K562 (cell line): ENCODE measurements around the gene CYP21A2. TPM values are rescaled to one million over a fixed set of nuclear protein-coding genes. Genes with fewer than 3 reads are reported as not detected.
A peak's percentile ranks its signal among the peaks of the same experiment; 100 is the strongest.

Experiments
- ARID2 ChIP-seq: fragments of 450-650 bp; IDR thresholded peaks from 2 replicates; pipeline ENCODE4 v1.6.1; 2017; ENCODE audit warnings: antibody characterized with exemption, mild to moderate bottlenecking
- DMBX1 ChIP-seq: fragments of 250-450 bp; sonication (Bioruptor Pico); IDR thresholded peaks from 2 replicates; pipeline ENCODE4 v1.8.0; 2022; ENCODE audit warnings: inconsistent platforms, mild to moderate bottlenecking, moderate library complexity, borderline replicate concordance
- EGR1 ChIP-seq: fragments of 450-650 bp; conservative IDR thresholded peaks from 2 replicates; pipeline ENCODE4 v1.6.1; 2017; ENCODE audit warnings: mild to moderate bottlenecking
- ELF2 ChIP-seq: fragments of 250-450 bp; sonication (Bioruptor Pico); IDR thresholded peaks from 2 replicates; pipeline ENCODE4 v1.5.0; 2021; ENCODE audit warnings: mild to moderate bottlenecking
- FOXJ2 ChIP-seq: fragments of 200-800 bp; sonication (Bioruptor generic); IDR thresholded peaks from 2 replicates; pipeline ENCODE4 v1.6.1; 2016; ENCODE audit warnings: missing genetic modification characterization, missing compliant biosample characterization
- HEY1 ChIP-seq: fragments of 250-450 bp; sonication (Bioruptor Pico); IDR thresholded peaks from 2 replicates; pipeline ENCODE4 v1.5.0; 2020; ENCODE audit warnings: mild to moderate bottlenecking, moderate library complexity, borderline replicate concordance
- NELFE ChIP-seq: IDR thresholded peaks from 2 replicates; pipeline ENCODE4 v1.6.1; 2011; ENCODE audit warnings: mild to moderate bottlenecking; ENCODE audit not compliant: insufficient read depth, insufficient read length
- NUFIP1 ChIP-seq: fragments of 450-650 bp; IDR thresholded peaks from 2 replicates; pipeline ENCODE4 v1.6.1; 2018; ENCODE audit not compliant: partially characterized antibody
- POLR2G ChIP-seq: fragments of 200-400 bp; formaldehyde crosslinking; IDR thresholded peaks from 2 replicates; pipeline ENCODE4 v1.6.1; 2017; ENCODE audit warnings: low read depth, mild to moderate bottlenecking, antibody characterized with exemption, low read length, moderate library complexity
- RCOR1 ChIP-seq, 2 experiments: IDR thresholded peaks; 2 replicates each; pipeline ENCODE4 v1.6.1; 2012; ENCODE audit warnings: low read depth in 2 of 2, low read length in 2 of 2, borderline replicate concordance in 1 of 2, improper control_type of control experiment in 1 of 2
- SIRT6 ChIP-seq: IDR thresholded peaks from one replicate; pipeline ENCODE4 v1.6.1; 2012; ENCODE audit warnings: low read depth, mild to moderate bottlenecking, control low read depth, inconsistent platforms, low read length, moderate library complexity
- SNRNP70 ChIP-seq: fragments of 200-400 bp; formaldehyde crosslinking; optimal IDR thresholded peaks from 2 replicates; pipeline ENCODE3; 2017; ENCODE audit warnings: low read depth, low read length
- TCF3 ChIP-seq: sonication (generic); formaldehyde crosslinking; IDR thresholded peaks from 2 replicates; pipeline ENCODE4 v1.4.0; 2020; ENCODE audit warnings: mild to moderate bottlenecking, missing genetic modification reagents
- ZC3H11A ChIP-seq: IDR thresholded peaks from 2 replicates; pipeline ENCODE4 v1.6.1; 2012; ENCODE audit warnings: low read depth, low read length, improper control_type of control experiment
- ZFPM2 ChIP-seq: fragments of 250-450 bp; sonication (Bioruptor Pico); IDR thresholded peaks from 2 replicates; pipeline ENCODE4 v1.5.1; 2022; ENCODE audit warnings: mild to moderate bottlenecking
- ZNF124 ChIP-seq: sonication (generic); formaldehyde crosslinking; IDR thresholded peaks from 2 replicates; pipeline ENCODE4 v1.8.1; 2022; ENCODE audit warnings: missing genetic modification reagents
- ZNF140 ChIP-seq: fragments of 250-450 bp; sonication (Bioruptor Pico); IDR thresholded peaks from 2 replicates; pipeline ENCODE4 v1.8.0; 2021; ENCODE audit warnings: moderate library complexity, mild to moderate bottlenecking, inconsistent platforms
- ZNF23 ChIP-seq: fragments of 250-450 bp; sonication (Bioruptor Pico); IDR thresholded peaks from 2 replicates; pipeline ENCODE4 v1.4.0; 2020; ENCODE audit warnings: mild to moderate bottlenecking
- ZNF253 ChIP-seq: fragments of 250-450 bp; sonication (Bioruptor Pico); conservative IDR thresholded peaks from 2 replicates; pipeline ENCODE4 v1.6.1; 2021; ENCODE audit warnings: mild to moderate bottlenecking
- ZNF282 ChIP-seq: sonication (generic); formaldehyde crosslinking; IDR thresholded peaks from 2 replicates; pipeline ENCODE4 v1.8.1; 2023; ENCODE audit warnings: missing genetic modification reagents
- ZNF347 ChIP-seq: fragments of 450-650 bp; formaldehyde crosslinking; IDR thresholded peaks from 2 replicates; pipeline ENCODE4 v1.4.0; 2020; ENCODE audit warnings: low read depth, mild to moderate bottlenecking, moderate library complexity
- polyA plus RNA-seq, 8 experiments: library from polyadenylated mRNA; depleted of rRNA in 4 of 8; stranded (reverse) in 5 of 8; unstranded in 3 of 8; fragments of >200 nt; fragmentation: Nextera tagmentation in 2 of 8; fragmentation: Illumina TruSeq in 1 of 8; extraction: Ambion mirVana in 2 of 8; extraction: Trizol in 1 of 8; gene quantifications; 2 replicates each; pipeline versions ENCODE4 v1.2.1 to v1.2.3, GENCODE V29; 2011 to 2014; ENCODE audit warnings: inconsistent platforms in 1 of 8, missing spikeins in 1 of 8
- total RNA-seq, 7 experiments: library from RNA; depleted of rRNA in 6 of 7; stranded (reverse); fragments of >200 nt in 6 of 7; fragmentation: Illumina TruSeq in 2 of 7; extraction: Trizol in 2 of 7; gene quantifications; 2 replicates each; pipeline versions ENCODE4 v1.2.1 to v1.2.3, GENCODE V29; 2011 to 2021; ENCODE audit warnings: low replicate concordance in 1 of 7
- TF ChIP-seq, protein P1 (sequence below): fragments of 200-800 bp; sonication (Bioruptor generic); IDR thresholded peaks from 2 replicates; pipeline ENCODE4 v1.6.1; 2017; ENCODE audit warnings: missing genetic modification characterization, missing compliant biosample characterization
- TF ChIP-seq, protein P2 (sequence below): sonication (generic); formaldehyde crosslinking; IDR thresholded peaks from 2 replicates; pipeline ENCODE4 v1.8.1; 2023; ENCODE audit warnings: mild to moderate bottlenecking, missing genetic modification reagents
- TF ChIP-seq, protein P3 (sequence below): fragments of 250-450 bp; sonication (Bioruptor Pico); IDR thresholded peaks from 2 replicates; pipeline ENCODE4 v1.4.0; 2020; ENCODE audit warnings: mild to moderate bottlenecking, moderate library complexity

CYP21A2 gene
- total and polyA plus RNA-seq, 9 of the 15 experiments (the other 6 are each of a cell fraction or from before 2014, with no cell fraction given), result 0.03 to 1.4 (median 0.19) TPM

DNA sequence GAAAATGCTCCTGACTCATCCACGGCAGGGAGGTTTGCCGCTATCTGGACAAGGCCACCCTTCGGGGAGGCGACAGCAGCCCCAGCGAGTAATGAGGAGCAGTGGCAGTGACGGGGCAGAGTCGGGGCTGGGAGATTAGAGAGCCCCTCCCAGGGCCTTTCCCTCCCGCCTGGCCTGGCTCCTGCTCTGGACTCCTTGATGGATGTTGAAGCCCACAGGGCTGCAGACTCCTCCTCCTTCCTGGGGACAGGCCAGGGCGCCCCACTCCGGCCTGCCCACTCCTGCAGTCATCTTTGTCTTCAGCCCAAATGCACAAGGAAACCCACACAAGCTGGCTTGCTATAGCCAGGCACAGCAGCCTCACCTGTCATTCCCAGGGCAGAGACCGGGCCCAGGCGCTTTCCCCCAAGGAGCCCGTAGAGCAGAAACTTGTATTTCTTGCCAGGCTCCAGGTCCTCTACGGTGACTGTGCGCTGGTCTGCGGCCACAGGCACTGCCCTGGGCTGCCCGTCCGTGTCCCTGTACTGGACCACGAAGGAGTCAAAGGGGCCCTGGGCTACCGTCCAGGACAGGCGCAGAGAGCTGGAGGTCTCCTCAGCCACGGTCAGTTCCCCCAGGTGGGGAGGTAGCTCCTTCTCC is 7.7 kb downstream of the CYP21A2 start (continued):
- TF ChIP-seq ARID2, result no peak
- peak; percentile 37 for TF ChIP-seq NUFIP1
- TF ChIP-seq SNRNP70, result no peak
- TF ChIP-seq ZNF23 (CRISPR knock-in tag), result 0 out of 2 replicates have a peak, but pooled peaks have one; percentile 39
- peak in 1 of 2 experiments; percentile 51; a peak in 1 of 4 replicates for TF ChIP-seq RCOR1 (IDR thresholded peaks at IDR 0.05; ENCODE audit: borderline replicate concordance in 1 of 2, low read depth in 2 of 2, low read length in 2 of 2)
- TF ChIP-seq ZC3H11A, result no peak
- no peak for TF ChIP-seq HEY1 (CRISPR knock-in tag)
- TF ChIP-seq POLR2G, result peak; percentile 71
- TF ChIP-seq ZFPM2 (CRISPR knock-in tag), result no peak
- no peak for TF ChIP-seq NELFE
- no peak for TF ChIP-seq ZNF347
- TF ChIP-seq ZNF282, result no peak
- TF ChIP-seq ZNF140 (CRISPR knock-in tag), result no peak
- no peak for TF ChIP-seq ZNF124 (CRISPR knock-in tag)
- peak; percentile 39; the same call in 1 of the 2 replicates for TF ChIP-seq TCF3 (CRISPR knock-in tag)
- TF ChIP-seq EGR1, result no peak
- TF ChIP-seq, protein P1, sequence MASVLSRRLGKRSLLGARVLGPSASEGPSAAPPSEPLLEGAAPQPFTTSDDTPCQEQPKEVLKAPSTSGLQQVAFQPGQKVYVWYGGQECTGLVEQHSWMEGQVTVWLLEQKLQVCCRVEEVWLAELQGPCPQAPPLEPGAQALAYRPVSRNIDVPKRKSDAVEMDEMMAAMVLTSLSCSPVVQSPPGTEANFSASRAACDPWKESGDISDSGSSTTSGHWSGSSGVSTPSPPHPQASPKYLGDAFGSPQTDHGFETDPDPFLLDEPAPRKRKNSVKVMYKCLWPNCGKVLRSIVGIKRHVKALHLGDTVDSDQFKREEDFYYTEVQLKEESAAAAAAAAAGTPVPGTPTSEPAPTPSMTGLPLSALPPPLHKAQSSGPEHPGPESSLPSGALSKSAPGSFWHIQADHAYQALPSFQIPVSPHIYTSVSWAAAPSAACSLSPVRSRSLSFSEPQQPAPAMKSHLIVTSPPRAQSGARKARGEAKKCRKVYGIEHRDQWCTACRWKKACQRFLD (CRISPR knock-in tag), result peak; percentile 63; the same call in 1 of the 2 replicates
- no peak for TF ChIP-seq ZNF253 (CRISPR knock-in tag)
- no peak for TF ChIP-seq FOXJ2 (tag)
- TF ChIP-seq ELF2 (CRISPR knock-in tag), result peak; percentile 27; the same call in 1 of the 2 replicates
- TF ChIP-seq, protein P2, sequence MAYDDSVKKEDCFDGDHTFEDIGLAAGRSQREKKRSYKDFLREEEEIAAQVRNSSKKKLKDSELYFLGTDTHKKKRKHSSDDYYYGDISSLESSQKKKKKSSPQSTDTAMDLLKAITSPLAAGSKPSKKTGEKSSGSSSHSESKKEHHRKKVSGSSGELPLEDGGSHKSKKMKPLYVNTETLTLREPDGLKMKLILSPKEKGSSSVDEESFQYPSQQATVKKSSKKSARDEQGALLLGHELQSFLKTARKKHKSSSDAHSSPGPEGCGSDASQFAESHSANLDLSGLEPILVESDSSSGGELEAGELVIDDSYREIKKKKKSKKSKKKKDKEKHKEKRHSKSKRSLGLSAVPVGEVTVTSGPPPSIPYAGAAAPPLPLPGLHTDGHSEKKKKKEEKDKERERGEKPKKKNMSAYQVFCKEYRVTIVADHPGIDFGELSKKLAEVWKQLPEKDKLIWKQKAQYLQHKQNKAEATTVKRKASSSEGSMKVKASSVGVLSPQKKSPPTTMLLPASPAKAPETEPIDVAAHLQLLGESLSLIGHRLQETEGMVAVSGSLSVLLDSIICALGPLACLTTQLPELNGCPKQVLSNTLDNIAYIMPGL (CRISPR knock-in tag), result 0 out of 2 replicates have a peak, but pooled peaks have one; percentile 24
- TF ChIP-seq, protein P3, sequence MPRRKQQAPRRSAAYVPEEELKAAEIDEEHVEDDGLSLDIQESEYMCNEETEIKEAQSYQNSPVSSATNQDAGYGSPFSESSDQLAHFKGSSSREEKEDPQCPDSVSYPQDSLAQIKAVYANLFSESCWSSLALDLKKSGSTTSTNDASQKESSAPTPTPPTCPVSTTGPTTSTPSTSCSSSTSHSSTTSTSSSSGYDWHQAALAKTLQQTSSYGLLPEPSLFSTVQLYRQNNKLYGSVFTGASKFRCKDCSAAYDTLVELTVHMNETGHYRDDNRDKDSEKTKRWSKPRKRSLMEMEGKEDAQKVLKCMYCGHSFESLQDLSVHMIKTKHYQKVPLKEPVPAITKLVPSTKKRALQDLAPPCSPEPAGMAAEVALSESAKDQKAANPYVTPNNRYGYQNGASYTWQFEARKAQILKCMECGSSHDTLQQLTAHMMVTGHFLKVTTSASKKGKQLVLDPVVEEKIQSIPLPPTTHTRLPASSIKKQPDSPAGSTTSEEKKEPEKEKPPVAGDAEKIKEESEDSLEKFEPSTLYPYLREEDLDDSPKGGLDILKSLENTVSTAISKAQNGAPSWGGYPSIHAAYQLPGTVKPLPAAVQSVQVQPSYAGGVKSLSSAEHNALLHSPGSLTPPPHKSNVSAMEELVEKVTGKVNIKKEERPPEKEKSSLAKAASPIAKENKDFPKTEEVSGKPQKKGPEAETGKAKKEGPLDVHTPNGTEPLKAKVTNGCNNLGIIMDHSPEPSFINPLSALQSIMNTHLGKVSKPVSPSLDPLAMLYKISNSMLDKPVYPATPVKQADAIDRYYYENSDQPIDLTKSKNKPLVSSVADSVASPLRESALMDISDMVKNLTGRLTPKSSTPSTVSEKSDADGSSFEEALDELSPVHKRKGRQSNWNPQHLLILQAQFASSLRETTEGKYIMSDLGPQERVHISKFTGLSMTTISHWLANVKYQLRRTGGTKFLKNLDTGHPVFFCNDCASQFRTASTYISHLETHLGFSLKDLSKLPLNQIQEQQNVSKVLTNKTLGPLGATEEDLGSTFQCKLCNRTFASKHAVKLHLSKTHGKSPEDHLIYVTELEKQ (CRISPR knock-in tag), result no peak
- TF ChIP-seq DMBX1 (CRISPR knock-in tag), result peak; percentile 77
- no peak for TF ChIP-seq SIRT6
